HG02759 (cell line): ENCODE data around the gene CERS6.
"Not testable (repeated sequence)": the region's sequence is repeated elsewhere in the genome, so short reads cannot be mapped to it uniquely, and the experiment has no call there.

Experiments
- ATAC-seq: cut with Tn5 transposase; IDR thresholded peaks from one replicate; pipeline ENCODE4 v1.9.1; 2021; ENCODE audit warnings: mild to moderate bottlenecking, moderate library complexity; ENCODE audit not compliant: unreplicated experiment

The CERS6 gene, protein sequence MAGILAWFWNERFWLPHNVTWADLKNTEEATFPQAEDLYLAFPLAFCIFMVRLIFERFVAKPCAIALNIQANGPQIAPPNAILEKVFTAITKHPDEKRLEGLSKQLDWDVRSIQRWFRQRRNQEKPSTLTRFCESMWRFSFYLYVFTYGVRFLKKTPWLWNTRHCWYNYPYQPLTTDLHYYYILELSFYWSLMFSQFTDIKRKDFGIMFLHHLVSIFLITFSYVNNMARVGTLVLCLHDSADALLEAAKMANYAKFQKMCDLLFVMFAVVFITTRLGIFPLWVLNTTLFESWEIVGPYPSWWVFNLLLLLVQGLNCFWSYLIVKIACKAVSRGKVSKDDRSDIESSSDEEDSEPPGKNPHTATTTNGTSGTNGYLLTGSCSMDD

GRCh38 chr2:168455645-168456520 lies at the start of gene CERS6:
Gene CERS6 (plus strand): TSS chr2:168456272. CDS start chr2:168456449, 177 bp downstream.
- ATAC-seq = peak; percentile 96

- ATAC-seq = not testable (repeated sequence)
Measured at GRCh38 chr2:168412301-168412700, 43.8 kb upstream of the CERS6 start.

DNA sequence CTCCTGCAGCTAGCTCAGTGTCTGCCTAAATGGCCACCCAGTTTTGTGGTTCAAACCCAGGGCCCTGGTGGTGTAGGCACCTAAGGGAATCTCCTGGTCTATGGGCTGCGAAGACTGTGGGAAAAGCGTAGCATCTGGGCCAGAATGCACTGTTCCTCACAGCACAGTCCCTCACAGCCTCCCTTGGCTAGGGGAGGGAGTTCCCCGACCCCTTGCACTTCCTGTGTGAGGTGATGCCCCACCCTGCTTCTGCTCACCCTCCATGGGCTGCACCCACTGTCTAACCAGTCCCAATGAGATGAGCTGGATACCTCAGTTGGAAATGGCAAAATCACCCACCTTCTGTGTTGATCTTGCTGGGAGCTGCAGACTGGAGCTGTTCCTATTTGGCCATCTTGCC lies 43.0 kb upstream of the CERS6 start:
- not testable (repeated sequence) for ATAC-seq

DNA sequence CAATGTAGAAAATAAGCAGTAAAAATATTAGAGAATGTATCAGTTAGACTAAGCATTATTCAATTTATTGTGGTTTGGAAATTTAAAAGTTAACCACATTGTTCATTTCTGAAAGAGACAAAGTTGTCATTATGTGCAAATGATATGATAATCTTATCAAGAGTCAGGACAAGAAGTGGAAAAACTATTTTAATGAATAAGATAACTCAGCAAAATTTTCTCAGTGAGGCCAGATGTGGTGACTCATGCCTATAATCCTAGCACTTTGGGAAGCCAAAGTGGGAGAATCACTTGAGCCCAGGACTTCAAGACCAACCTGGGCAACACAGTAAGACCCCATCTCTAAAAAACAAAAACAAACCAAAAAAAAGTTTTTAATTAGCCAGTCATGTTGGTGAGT lies 39.5 kb upstream of the CERS6 start:
- ATAC-seq = no peak

GRCh38 chr2:168422584-168422983 lies 33.5 kb upstream of the CERS6 start:
- ATAC-seq = peak; percentile 90

- no peak for ATAC-seq
Measured at GRCh38 chr2:168424112-168424951, 31.7 kb upstream of the CERS6 start.

DNA sequence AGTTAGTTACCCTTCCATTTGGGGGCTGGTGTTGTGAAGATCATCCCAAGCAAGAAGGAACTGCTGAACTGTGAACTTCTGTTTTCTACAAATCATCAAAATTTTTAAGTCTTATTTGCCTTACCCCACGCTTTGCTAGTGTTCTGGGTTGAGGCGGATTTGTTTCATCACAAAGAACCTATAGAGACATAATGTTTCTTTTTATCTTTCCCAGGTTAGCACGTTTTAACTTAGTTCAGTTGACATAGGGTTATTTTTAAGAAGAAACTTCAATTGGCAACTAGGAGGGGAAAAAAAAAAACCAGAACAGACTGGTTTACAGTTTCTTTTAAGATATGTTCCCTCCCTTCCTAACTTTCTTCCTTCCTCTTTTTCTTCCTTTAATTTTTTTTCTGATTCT lies 31.1 kb upstream of the CERS6 start:
- no peak for ATAC-seq

DNA sequence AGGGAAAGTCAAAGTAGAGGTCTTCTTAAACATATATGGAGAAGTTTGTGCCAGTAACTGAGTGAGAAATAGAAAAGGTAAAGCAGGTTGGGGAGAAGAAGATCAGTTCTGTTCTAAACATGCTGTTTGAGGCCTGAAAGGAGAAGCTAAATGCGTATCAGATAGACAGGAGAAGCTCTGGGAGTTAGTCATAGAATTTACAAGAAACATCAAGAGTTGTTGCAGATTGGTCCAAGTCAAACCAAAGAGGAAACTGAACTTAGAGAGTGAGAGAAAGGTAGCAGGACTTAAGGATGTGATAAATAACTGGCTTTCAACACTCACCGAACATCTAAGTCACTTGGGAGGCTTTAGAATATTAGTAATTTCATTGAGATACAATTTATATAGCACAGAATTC lies 29.2 kb upstream of the CERS6 start:
- no peak for ATAC-seq

DNA sequence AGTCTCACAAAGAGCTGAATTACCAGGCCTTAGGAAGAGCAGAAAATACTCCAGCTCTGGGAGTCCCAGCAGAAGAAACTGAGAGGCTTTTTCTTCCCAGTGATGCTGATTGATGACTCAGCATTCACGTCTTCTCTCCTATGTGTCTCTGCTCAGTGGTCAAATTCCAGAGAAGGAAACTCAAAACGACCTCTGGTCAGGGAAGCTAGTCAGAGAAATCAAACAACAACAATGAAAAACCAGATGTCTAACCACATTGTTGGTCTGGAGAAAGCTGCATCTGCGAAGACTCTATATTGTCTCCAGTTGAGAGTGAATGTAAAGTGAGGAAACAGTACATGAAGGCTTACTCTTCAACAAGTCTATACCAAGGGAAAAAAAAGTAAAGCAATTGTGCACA lies 28.6 kb upstream of the CERS6 start:
- ATAC-seq = no peak

DNA sequence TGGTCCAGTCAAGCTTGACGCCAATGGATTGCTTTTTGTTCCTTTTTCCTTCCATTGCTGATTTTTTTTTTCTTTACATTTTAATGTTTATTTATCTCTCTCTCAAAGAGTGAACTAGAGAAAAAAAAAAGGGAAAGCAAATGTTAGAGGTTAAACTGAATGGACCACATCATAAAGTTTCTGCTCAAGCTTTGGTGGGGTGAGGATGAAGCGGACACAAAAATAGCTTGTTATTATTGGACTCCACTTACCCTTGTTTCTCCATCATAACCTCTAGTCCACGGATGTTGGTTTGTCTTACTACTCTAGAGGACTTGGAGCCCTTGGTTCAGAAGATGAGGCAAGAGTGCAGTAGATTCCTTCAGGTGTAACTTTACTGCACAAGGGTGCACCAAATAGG lies 27.6 kb upstream of the CERS6 start:
- ATAC-seq = no peak

DNA sequence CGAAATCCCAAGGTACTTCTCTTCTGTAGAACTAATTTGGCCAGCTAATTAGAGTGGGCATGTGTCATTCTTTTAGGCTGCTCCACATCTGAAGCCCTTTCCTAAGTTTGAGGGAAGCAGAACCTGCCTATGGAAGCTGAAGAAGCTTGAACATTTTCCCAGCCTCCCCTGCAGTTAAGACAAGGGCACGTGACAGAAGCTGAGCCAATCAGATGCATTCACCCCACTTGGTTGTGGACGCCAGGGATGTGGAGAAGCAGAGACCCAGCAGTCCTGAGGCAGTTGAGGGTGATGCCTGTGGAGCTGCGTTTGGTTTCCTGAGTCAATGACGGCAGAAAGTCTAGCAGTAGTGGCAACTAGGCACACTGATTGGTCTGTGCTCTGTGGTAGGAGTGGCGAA lies 26.1 kb upstream of the CERS6 start:
- no peak for ATAC-seq

DNA sequence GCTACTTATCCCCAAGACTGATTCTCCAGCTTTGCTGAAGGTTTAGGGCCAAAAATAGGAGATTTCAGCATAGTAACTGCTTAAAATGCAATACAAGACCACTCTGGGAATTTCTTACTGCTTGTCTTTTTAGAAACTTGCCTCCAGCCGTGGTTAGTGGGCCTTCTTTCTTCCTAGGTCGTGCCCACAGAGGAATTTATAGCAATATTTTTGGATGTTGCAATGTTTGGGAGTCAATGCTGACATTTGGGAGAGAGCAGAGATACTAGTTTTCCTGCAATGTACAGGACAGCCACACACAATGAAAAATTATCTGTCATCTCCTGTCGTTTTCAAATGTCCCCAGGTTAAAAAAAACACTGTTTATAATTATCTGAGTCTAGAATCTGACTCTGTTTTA lies 25.6 kb upstream of the CERS6 start:
- no peak for ATAC-seq

DNA sequence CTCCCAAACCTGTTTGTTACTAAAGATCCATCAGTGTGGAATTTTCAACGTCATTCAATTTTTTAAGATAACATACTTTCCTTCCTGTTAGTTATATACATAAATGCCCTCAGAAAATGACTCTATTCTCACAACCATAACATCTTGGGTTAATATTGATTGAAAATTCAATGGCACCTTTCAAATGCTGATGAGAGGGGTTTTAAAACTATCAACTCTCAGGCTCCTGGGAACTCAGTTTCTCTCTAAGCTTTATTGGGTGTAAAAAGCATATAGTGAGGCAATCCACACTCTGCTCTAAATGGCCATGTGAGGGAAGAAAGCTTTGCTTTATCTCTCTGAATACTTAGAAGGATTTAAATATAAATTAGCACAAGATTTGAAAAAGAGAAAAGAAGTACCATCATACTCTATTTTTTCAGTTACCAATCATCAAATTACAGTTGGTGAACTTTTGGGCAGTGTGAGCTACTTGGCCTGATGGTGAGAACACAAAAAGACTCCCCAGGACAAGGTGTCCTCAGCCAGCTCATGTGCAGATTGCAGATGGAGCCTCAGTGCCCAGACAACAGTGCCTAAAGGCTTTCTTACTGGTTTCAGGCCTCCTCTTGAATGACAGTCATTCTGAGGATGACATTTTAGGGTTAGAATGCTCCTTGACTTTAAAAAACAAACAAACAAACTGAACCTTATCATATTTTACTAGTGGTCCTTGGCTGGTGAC lies 24.6 kb upstream of the CERS6 start:
- no peak for ATAC-seq

GRCh38 chr2:168432100-168432499 lies 24.0 kb upstream of the CERS6 start:
- ATAC-seq = no peak

- no peak for ATAC-seq
Measured at GRCh38 chr2:168432565-168433186, 23.4 kb upstream of the CERS6 start.

- ATAC-seq = no peak
Measured at GRCh38 chr2:168433527-168433926, 22.5 kb upstream of the CERS6 start.

GRCh38 chr2:168434146-168434545 lies 21.9 kb upstream of the CERS6 start:
- ATAC-seq = no peak

DNA sequence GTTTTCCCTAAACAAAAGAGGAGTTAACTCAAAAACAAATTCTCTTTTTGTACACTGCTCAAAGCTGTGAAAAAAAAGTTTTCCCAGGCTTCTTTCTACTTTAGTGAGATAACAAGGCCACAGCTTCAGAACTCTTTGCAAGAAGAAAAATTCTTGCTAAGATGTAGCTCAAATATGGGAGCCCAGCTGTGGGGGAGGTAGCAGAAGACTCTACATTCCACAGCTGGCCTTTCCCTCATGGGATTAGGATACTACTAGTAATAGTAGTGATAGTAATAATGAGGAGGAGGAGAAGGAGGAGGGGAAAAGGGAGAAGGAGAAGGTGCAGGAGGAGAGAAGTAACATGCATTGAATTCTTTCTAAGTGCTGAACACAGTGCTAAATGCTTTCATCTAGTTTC lies 19.2 kb upstream of the CERS6 start:
- ATAC-seq = no peak

DNA sequence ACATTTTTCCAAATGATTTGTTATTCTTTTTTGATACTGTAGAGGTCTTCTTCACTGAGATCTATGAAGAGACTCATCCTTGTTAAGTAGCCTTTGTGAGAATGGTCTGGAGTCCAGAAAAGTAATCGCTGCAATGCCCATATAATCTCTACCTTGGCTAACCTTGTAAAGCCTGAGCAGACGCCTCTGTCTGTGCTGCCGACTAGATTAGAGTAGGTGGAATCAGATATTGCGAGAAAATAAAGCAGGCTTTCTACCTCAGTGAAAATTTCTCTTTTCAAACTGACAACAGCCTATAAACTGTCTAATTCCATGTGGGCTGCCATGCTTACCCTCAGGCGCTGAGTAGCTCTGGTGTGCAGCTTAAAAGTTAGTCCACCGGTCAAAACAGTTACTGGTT lies 17.5 kb upstream of the CERS6 start:
- ATAC-seq = no peak

GRCh38 chr2:168439536-168439935 lies 16.5 kb upstream of the CERS6 start:
- ATAC-seq = no peak
